PC-3 (cell line): Measurements from ENCODE around the gene ZNF823.

ENCODE experiments used
- CTCF ChIP-seq: fragments of 300-600 bp; sonication (generic); conservative IDR thresholded peaks from 2 replicates; pipeline ENCODE4 v1.5.1; 2017; ENCODE audit warnings: antibody characterized with exemption, low read depth, mild to moderate bottlenecking, low read length
- EZH2phosphoT487 ChIP-seq: fragments of 300-600 bp; sonication (generic); IDR thresholded peaks from 2 replicates; pipeline ENCODE4 v1.6.1; 2018; ENCODE audit warnings: mild to moderate bottlenecking, antibody characterized with exemption, low read length, borderline replicate concordance

GRCh38 chr19:11692127-11692790 is 46.5 kb downstream of the ZNF823 start:
- TF ChIP-seq CTCF (no peak), EZH2phosphoT487 (no peak)
